Measurements from ENCODE around the gene RIPK3.
A peak's percentile ranks its signal among the peaks of the same experiment; 100 is the strongest.

Gene RIPK3

DNA sequence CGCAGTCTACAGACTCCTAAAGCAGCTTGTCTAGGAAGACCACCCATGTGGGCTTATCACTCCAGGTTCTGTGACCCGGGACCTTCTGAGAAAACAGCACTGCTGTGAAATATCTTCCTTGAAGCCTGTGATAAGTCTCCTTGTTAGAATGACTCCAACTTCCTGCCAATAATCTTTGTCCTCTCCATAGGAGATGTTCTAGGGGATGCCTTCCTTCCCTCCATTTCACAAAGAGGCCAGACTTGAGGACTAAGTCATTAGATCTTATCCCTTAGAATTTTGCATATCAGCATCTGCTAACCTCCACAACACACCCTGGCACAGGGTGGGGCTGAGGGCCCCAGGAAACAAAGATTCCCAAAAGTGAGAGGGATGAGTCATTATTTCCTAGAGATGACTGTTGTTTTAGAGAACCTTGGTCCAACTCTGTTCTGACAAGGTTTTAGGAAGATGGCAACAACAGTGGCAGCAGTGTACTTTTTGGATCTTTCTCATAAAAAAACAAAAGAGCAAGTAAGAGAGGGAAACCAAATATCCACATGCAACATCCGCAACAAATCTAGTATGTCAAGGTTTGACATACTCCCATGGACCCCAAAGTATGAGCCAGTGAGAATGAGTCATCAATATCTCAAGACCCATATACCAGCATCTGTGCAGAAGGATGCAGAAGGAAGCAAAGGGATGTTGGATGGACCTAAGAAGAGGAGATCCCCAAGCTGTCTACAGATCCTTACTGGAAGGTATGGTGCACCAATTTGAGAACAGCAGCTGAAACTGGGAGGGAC lies 22.5 kb downstream of the RIPK3 start:
- no peak for DNase-seq

DNA sequence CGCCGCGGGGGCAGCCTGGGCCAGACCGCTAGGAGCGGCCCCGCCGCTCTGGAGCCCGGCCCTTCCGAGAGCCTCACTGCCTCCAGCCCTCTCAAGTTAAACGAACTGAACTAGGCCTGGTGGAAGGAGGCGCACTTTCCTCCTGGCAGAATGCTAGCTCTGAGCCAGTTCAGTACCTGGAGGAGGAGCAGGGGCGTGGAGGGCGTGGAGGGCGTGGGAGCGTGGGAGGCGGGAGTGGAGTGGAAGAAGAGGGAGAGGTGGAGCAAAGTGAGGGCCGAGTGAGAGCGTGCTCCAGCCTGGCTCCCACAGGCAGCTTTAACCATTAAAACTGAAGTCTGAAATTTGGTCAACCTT lies 23.2 kb downstream of the RIPK3 start:
- no peak for DNase-seq

DNA sequence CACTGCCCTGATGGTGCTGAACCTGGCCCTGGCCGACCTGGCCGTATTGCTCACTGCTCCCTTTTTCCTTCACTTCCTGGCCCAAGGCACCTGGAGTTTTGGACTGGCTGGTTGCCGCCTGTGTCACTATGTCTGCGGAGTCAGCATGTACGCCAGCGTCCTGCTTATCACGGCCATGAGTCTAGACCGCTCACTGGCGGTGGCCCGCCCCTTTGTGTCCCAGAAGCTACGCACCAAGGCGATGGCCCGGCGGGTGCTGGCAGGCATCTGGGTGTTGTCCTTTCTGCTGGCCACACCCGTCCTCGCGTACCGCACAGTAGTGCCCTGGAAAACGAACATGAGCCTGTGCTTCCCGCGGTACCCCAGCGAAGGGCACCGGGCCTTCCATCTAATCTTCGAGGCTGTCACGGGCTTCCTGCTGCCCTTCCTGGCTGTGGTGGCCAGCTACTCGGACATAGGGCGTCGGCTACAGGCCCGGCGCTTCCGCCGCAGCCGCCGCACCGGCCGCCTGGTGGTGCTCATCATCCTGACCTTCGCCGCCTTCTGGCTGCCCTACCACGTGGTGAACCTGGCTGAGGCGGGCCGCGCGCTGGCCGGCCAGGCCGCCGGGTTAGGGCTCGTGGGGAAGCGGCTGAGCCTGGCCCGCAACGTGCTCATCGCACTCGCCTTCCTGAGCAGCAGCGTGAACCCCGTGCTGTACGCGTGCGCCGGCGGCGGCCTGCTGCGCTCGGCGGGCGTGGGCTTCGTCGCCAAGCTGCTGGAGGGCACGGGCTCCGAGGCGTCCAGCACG lies 23.8 kb downstream of the RIPK3 start:
- no peak for DNase-seq

- no peak for DNase-seq
Observed at GRCh38 chr14:24315243-24315806, 24.5 kb downstream of the RIPK3 start.

- DNase-seq = no peak
Observed at GRCh38 chr14:24314377-24315193, 25.2 kb downstream of the RIPK3 start.

DNA sequence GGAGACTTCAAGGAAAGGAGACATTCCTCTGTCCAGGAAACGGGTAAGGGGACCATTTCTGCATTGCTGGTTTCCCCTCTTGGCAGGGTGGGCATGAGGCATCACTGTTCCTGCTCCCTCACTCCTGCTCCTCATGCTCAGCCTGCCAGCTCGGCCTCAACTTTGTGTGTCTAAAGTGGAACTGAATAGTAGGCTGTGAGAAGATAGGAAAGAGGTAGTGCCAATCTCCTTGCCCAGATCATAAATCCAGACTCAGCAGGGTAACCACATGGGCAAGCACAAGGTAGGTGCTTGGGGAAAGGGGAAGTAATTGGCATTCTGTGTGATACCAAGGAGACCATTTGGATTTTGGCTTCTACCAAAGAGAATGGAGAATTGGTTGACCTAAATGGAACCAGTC lies 25.9 kb downstream of the RIPK3 start:
- DNase-seq = no peak

GRCh38 chr14:24312736-24313507 lies 26.9 kb downstream of the RIPK3 start:
- DNase-seq = no peak

DNA sequence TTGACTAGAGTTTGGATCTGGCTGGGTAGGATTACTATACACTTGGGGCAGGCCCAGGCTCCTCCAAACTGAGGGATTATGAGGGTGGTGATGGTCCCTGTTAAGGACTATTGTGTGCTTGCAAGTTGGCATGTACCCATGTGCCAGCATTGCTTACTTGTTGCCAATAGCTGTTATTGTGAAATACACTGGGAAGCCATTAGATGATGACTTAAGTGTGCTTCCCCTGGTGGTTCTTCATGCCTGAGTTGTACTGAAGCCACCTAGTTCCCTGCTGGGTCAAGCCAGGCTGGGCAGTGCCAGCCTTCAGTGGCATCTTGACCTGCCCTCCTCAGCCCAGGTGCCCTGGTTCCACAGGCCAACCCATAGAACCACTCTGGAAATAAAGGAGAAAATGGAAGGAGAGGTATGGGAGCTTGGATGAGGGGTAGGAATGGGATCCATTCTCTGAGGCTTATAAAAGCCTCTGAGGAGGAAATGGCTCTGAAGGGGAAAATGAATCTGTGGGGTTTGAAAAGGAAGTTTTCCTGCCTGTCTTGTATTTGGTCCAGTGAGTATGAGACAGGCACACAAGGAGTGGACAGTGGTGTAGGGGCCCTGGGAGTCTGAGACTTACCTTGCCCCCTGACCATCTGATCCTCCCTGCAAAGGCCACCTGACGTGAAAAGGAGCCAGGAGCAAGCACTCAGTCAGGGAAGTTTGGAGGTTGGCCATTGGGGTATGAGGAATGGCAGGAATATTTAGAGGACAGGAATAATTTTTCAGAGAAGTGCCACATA lies 27.8 kb downstream of the RIPK3 start:
- no peak for DNase-seq

DNA sequence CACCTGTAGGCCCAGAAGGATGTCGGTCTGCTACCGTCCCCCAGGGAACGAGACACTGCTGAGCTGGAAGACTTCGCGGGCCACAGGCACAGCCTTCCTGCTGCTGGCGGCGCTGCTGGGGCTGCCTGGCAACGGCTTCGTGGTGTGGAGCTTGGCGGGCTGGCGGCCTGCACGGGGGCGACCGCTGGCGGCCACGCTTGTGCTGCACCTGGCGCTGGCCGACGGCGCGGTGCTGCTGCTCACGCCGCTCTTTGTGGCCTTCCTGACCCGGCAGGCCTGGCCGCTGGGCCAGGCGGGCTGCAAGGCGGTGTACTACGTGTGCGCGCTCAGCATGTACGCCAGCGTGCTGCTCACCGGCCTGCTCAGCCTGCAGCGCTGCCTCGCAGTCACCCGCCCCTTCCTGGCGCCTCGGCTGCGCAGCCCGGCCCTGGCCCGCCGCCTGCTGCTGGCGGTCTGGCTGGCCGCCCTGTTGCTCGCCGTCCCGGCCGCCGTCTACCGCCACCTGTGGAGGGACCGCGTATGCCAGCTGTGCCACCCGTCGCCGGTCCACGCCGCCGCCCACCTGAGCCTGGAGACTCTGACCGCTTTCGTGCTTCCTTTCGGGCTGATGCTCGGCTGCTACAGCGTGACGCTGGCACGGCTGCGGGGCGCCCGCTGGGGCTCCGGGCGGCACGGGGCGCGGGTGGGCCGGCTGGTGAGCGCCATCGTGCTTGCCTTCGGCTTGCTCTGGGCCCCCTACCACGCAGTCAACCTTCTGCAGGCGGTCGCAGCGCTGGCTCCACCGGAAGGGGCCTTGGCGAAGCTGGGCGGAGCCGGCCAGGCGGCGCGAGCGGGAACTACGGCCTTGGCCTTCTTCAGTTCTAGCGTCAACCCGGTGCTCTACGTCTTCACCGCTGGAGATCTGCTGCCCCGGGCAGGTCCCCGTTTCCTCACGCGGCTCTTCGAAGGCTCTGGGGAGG lies 28.9 kb downstream of the RIPK3 start, which contains the start of gene LTB4R:
Gene LTB4R, plus strand, starts transcription at position 857 of the 959 bp plus-strand sequence. CDS start 4,150 bp downstream, outside the sequence.
- no peak for DNase-seq

- no peak for DNase-seq
Observed at GRCh38 chr14:24310265-24310645, 29.5 kb downstream of the RIPK3 start.

DNA sequence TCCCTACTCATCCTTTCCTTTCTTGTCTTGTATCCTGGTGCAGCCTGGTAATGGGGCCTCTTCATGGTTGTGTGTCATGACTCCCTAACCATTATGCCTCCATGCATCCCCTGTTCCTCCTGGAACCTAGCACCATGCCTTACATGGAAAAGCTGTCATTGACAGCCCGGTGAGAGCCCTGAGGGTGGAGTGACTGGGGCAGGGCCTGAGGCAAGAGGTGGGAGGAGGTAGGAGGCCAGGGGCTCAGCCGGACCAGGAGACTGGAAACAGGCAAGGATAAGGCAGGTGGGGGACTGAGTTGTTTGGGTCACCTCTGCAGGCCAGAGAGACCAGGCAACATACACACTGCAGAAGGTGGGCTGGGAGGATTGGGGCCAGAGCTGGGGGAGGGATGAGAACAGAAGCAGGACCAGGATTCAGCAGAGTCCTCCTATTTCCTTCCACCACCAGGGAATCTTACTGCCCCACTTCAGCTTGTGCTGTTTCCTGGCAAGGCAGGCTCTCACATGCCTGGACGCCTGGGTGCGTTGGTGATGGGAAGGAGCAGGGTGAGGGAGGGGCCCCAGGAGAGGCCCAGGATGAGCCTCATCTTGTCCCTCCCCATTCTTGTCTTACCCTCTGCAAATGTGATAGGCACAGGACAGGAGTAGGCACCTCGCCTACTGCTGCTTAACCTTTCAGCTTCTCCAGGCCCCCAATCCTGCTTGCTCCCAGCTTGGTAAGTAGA lies 30.1 kb downstream of the RIPK3 start, which contains the start of gene LTB4R2:
Gene LTB4R2, plus strand, starts transcription at position 603 of the 727 bp plus-strand sequence. CDS start 525 bp downstream, outside the sequence.
- DNase-seq = no peak

DNA sequence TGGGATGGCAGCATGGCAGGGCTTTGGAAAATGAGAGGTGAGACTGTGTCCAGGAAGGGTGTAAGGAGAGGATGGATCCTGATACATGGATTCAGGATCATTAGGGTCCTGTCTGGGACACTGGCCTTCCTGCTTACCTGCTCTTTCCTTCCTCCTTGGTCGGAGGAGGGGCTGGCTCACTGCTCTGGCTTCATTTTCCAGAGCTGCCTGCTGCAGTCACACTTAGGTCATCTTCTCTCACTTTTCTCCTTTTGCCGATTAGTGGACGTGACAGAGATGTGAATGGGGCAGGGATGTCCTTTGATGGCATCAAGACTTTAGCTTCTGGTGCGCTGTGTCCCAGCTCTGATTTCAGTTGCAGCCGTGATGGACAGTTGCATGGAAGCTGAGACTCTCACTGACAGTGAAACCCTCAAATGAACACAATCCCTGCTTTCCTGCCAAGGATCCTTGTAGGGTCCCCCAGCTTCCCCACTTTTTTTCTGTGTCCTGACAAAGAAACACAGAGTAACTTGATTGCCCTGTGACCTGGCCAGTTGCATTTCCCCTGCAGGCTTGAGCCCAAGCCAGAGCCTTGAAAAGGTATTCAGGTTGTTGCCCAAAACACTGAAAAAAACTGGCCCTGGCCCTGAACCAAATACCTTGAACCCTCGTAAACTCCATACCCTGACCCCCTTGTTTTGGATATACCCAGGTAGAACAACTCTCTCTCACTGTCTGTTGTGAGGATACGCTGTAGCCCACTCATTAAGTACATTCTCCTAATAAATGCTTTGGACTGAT lies 31.3 kb downstream of the RIPK3 start:
- no peak for DNase-seq

DNA sequence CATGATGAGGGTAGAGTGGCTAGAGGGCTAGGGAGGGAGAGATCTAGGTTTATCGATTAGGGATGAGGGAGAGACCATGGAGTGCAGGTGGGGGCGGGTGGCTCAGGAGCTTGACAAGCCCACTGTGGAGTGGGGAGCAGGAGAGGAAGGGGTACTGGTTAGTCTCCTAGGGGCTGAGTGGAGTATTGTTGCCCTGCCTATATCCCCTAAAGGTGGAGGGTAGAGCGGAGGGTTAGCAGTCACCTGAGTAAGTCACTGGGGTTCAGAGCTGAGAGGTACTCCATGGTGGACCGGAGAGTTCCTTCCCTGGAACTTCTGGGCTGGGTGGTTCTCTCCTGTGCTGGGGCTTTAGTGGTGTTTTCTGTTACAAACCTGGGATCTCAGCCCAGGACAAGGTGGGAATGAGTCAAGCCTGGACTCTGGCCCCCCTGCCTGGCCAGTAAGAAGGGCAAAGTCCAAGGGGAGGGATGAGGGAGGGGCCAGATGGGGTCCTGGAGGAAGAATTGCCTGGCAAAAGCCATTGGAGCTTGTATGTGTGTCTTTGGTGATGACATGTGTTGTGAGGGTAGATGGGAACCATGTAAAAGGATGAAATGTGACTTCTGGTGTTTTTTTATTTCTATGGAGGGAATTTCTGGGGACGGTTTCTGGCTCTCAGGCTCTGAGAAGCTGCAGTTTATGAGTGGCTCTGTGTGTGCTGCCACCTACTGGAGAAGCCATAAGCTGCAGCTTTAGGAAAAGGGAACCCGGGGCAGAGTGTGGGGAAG lies 32.0 kb downstream of the RIPK3 start, which contains the start of gene CIDEB:
Gene CIDEB, minus strand, starts transcription at position 403 of the 767 bp plus-strand sequence. Its CDS starts 119 bp downstream, at position 284.
- DNase-seq = peak; percentile 37

DNA sequence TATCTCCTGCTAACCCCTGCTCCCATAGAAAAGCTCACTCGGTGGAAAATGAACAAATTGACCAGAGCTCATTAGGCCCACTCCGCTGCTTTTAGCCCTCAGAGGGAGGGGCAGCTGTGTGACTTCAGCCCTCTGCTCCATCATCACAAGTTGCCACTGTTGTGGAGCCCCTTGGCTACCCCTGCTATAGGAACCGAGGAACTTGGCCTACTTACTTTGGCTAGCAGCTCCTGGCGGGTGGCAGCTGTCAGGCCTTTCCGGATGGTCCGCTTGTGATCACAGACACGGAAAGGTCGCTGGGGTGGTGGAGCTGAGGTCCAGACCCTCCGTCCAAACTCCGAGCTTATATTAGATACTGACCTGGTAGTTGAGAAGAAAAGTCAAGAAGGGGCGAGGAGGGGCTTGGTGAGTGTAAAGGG lies 32.6 kb downstream of the RIPK3 start:
- DNase-seq = no peak

GRCh38 chr14:24304019-24304387 lies 35.8 kb downstream of the RIPK3 start:
- no peak for DNase-seq

DNA sequence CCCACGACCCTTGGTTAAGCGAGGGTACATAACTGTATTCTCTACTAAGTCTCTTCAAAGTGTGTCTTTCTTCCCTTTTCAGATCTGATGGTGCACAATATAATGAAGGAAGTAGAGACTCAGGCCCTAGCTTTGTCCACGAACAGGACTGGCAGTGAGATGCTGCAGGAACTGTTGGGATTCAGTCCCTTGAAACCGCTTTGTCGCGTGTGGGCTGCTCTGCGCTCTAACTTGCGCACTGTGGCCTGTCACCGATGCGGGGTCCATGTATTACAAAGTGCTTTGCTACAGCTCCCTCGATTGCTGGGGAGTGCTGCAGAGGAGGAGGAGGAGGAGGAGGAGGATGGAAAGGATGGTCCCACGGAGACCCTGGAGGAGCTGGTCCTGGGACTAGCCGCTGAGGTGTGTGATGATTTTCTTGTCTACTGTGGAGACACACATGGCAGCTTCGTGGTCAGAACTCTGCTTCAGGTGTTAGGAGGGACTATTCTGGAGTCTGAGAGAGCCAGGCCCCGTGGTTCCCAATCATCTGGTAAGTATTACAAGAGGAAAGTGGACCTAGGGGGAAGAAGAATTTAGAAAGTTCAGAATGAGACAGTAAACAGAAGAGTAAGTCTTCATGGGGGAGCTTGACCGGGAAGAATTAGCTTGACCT lies 39.3 kb downstream of the RIPK3 start:
- no peak for DNase-seq

Data from amniotic stem cell (primary cell).